ENCODE measurements around the gene SH2D7. TPM values are rescaled to one million over a fixed set of nuclear protein-coding genes. Genes with fewer than 3 reads are reported as not detected.

Gene SH2D7
- total RNA-seq, 1 donor from 2014 or later: not detected

- H3K9me3 ChIP-seq: no peaks in the 10 kb centered on the region
- H3K36me3 ChIP-seq: no peaks in the 10 kb centered on the region
- H3K4me1 ChIP-seq: peaks cover 96% of the 10 kb centered on the region
- peak overlapping the region; percentile 82 for H3K27ac ChIP-seq
- H3K4me3 ChIP-seq: no peak overlapping the region
- H3K27me3 ChIP-seq: no peaks in the 10 kb centered on the region
- intact Hi-C loops (cut with DNase I): no loop called here
- no peak for TF ChIP-seq CTCF (IDR thresholded peaks at IDR 0.05)
- ATAC-seq (no peak), DNase-seq (no peak)
Observed at GRCh38 chr15:78067328-78068228, 24.8 kb upstream of the SH2D7 start.

- Histone ChIP-seq H3K27ac (peak overlapping the region; percentile 80), H3K4me1 (peaks cover 95% of the 10 kb centered on the region), H3K36me3 (no peaks in the 10 kb centered on the region), H3K9me3 (no peaks in the 10 kb centered on the region), H3K27me3 (no peaks in the 10 kb centered on the region), H3K4me3 (peak overlapping the region; percentile 0)
- DNase-seq (peak; percentile 59), ATAC-seq (no peak)
- no peak for TF ChIP-seq CTCF (IDR thresholded peaks at IDR 0.05)
- intact Hi-C loops (cut with DNase I): no loop called here
Observed at GRCh38 chr15:78069052-78069414, 23.3 kb upstream of the SH2D7 start.

- Histone ChIP-seq H3K4me3 (no peak overlapping the region), H3K27me3 (no peaks in the 10 kb centered on the region), H3K9me3 (no peaks in the 10 kb centered on the region), H3K4me1 (peaks cover 96% of the 10 kb centered on the region), H3K36me3 (no peaks in the 10 kb centered on the region), H3K27ac (peak overlapping the region; percentile 80)
- intact Hi-C loops (cut with DNase I): loop anchor here (10.0 kb wide), 1 partner anchor 65 kb away; no protein-coding TSS in a partner anchor
- ATAC-seq (no peak), DNase-seq (no peak)
- TF ChIP-seq CTCF (IDR thresholded peaks at IDR 0.05): no peak
Observed at GRCh38 chr15:78069462-78070029, 22.8 kb upstream of the SH2D7 start.

GRCh38 chr15:78070049-78070700, 22.2 kb upstream of the SH2D7 start:
- TF ChIP-seq CTCF (IDR thresholded peaks at IDR 0.05): no peak
- H3K4me1 ChIP-seq: peaks cover 96% of the 10 kb centered on the region

GRCh38 chr15:78071383-78071782, 21.0 kb upstream of the SH2D7 start:
- ATAC-seq: no peak
- H3K4me1 ChIP-seq: peaks cover 94% of the 10 kb centered on the region
- H3K4me3 ChIP-seq: no peak overlapping the region
- no peaks in the 10 kb centered on the region for H3K36me3 ChIP-seq
- TF ChIP-seq CTCF (IDR thresholded peaks at IDR 0.05): no peak
- no peaks in the 10 kb centered on the region for H3K27me3 ChIP-seq
- H3K27ac ChIP-seq: peak overlapping the region; percentile 80
- no peak for DNase-seq
- H3K9me3 ChIP-seq: no peaks in the 10 kb centered on the region
- intact Hi-C loops (cut with DNase I): loop anchor here (10.0 kb wide), 1 partner anchor 67 kb away; no protein-coding TSS in a partner anchor

More at GRCh38 chr15:78070049-78070700, 22.2 kb upstream of the SH2D7 start:
- no peaks in the 10 kb centered on the region for H3K36me3 ChIP-seq
- intact Hi-C loops (cut with DNase I): loop anchor here (10.0 kb wide), 1 partner anchor 65 kb away; no protein-coding TSS in a partner anchor
- no peak for DNase-seq
- no peak overlapping the region for H3K4me3 ChIP-seq
- peak overlapping the region; percentile 80 for H3K27ac ChIP-seq
- no peaks in the 10 kb centered on the region for H3K9me3 ChIP-seq
- no peaks in the 10 kb centered on the region for H3K27me3 ChIP-seq
- ATAC-seq: peak; percentile 53

Data from upper lobe of right lung (tissue), 1 donor.